ENCODE results near the gene NDUFS6.

DNA sequence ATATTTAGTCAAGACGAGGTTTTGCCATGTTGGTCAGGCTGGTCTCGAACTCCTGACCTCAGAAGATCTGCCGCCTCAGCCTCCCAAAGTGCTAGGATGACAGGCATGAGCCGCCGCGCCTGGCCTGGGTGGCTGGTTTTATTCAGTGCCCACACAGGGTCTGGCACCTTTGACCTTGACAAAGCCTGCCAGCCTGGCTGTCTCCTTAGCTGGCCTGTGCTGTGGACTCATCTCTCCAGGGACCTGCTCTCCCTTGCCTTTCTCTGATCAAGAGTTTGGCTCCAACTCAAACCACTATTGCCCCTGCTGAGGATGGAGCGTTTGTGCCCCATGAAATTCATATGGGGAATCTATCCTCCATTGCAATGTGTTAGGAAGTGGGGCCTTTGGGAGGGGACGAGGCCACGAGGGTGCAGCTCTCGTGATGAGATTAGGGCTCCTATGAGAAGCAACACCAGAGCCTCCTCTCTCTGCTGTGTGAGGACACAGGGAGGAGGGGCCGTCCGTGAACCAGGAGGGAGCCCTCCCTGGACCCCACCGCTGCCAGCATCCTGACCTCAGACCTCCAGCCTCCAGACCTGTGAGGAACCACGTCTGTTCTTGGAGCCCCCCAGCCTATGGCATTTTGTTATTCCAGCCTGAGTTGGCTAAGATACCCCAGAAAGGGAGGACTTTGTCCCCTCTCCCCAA is 46.5 kb upstream of the NDUFS6 start:
- TF ChIP-seq GATA2 (IDR thresholded peaks at IDR 0.05; ENCODE audit: low read depth, low read length), result no peak
- no peak for TF ChIP-seq GATA3 (IDR thresholded peaks at IDR 0.05; ENCODE audit: low read depth, low read length)

Measured in SH-SY5Y (cell line).